ENCODE measurements around the gene NAV2. TPM values are rescaled to one million over a fixed set of nuclear protein-coding genes. Genes with fewer than 3 reads are reported as not detected.

Gene NAV2
- total RNA-seq, 1 experiment from 2014 or later: 22.7 TPM

- in situ Hi-C loops (cut with HindIII; ENCODE audit: low pct_unique_long_range_greater_than_20kb, low sequenced_read_pairs): no loop called here
- DNase-seq (ENCODE audit: low read depth, low spot score) (no peak), ATAC-seq (no peak)
- H3K36me3 ChIP-seq (ENCODE audit: control insufficient read depth, insufficient read depth, low read length): no peaks in the 10 kb centered on the region
- no peaks in the 10 kb centered on the region for H3K9me3 ChIP-seq (ENCODE audit: control insufficient read depth, insufficient read depth, low read depth, low read length)
- no peak overlapping the region for H3K4me3 ChIP-seq (ENCODE audit: low read depth in 2 of 2, low read length in 2 of 2)
- no peaks in the 10 kb centered on the region; the same call in 1 of the 2 replicates for H3K4me1 ChIP-seq (ENCODE audit: control insufficient read depth, insufficient read depth, low read length)
- BruUV-seq (replicated peaks): no TSS peak
- no peaks in the 10 kb centered on the region for H3K27me3 ChIP-seq (ENCODE audit: control insufficient read depth, insufficient read depth, low read length)
- TF ChIP-seq CTCF (IDR thresholded peaks at IDR 0.05): no peak
- no peak for TF ChIP-seq TCF7L2 (IDR thresholded peaks at IDR 0.05; ENCODE audit: low read depth, low read length)
- no peak for TF ChIP-seq POLR2AphosphoS5 (IDR thresholded peaks at IDR 0.05; ENCODE audit: low read depth, low read length)
- TF ChIP-seq SIN3A (IDR thresholded peaks at IDR 0.05; ENCODE audit: borderline replicate concordance, insufficient read depth, low read depth, low read length): no peak
- no peak for TF ChIP-seq REST (IDR thresholded peaks at IDR 0.05; ENCODE audit: insufficient read depth in 1 of 2, low read depth in 2 of 2, low read length in 1 of 2)
- H3K27ac ChIP-seq (ENCODE audit: low read length): no peak overlapping the region
- intact Hi-C loops (cut with micrococcal nuclease; ENCODE audit: unreplicated experiment): no loop called here
- CTCF ChIA-PET: no interaction called here
- POLR2A ChIA-PET: no interaction called here
These were observed 265.3 kb downstream of the NAV2 start for GRCh38 chr11:19977941-19978340.

GRCh38 chr11:19978668-19979518 is 266.3 kb downstream of the NAV2 start:
- BruUV-seq (replicated peaks): no TSS peak
- TF ChIP-seq REST (IDR thresholded peaks at IDR 0.05; ENCODE audit: insufficient read depth in 1 of 2, low read depth in 2 of 2, low read length in 1 of 2) (no peak), TCF7L2 (IDR thresholded peaks at IDR 0.05; ENCODE audit: low read depth, low read length) (no peak), POLR2AphosphoS5 (IDR thresholded peaks at IDR 0.05; ENCODE audit: low read depth, low read length) (no peak), SIN3A (IDR thresholded peaks at IDR 0.05; ENCODE audit: borderline replicate concordance, insufficient read depth, low read depth, low read length) (no peak), CTCF (IDR thresholded peaks at IDR 0.05) (no peak)
- ChIA-PET POLR2A (no interaction called here), CTCF (no interaction called here)
- no peak for ATAC-seq
- intact Hi-C loops (cut with micrococcal nuclease; ENCODE audit: unreplicated experiment) (no loop called here), in situ Hi-C loops (cut with HindIII; ENCODE audit: low pct_unique_long_range_greater_than_20kb, low sequenced_read_pairs) (no loop called here)
- Histone ChIP-seq H3K27ac (ENCODE audit: low read length) (peak overlapping the region; percentile 40; the same call in 1 of the 2 replicates), H3K4me3 (ENCODE audit: low read depth in 2 of 2, low read length in 2 of 2) (no peak overlapping the region), H3K4me1 (ENCODE audit: control insufficient read depth, insufficient read depth, low read length) (no peaks in the 10 kb centered on the region; the same call in 1 of the 2 replicates), H3K27me3 (ENCODE audit: control insufficient read depth, insufficient read depth, low read length) (no peaks in the 10 kb centered on the region), H3K36me3 (ENCODE audit: control insufficient read depth, insufficient read depth, low read length) (no peaks in the 10 kb centered on the region), H3K9me3 (ENCODE audit: control insufficient read depth, insufficient read depth, low read depth, low read length) (no peaks in the 10 kb centered on the region)
- peak; percentile 59 for DNase-seq (ENCODE audit: low read depth, low spot score)
